H1 (cell line): ENCODE data around the gene MOB3B. TPM values are rescaled to one million over a fixed set of nuclear protein-coding genes. Genes with fewer than 3 reads are reported as not detected.

ENCODE experiments used
- CTCF ChIA-PET: fragments of 300-600 bp; sonication (Branson Sonifier 250); formaldehyde crosslinking; loops from one replicate; lab custom pipeline; 2021; ENCODE audit not compliant: partially characterized antibody; lab: Charles Lee
- POLR2A ChIA-PET: fragments of 300-600 bp; sonication (Branson Sonifier 250); formaldehyde crosslinking; loops from one replicate; lab custom pipeline; 2021; ENCODE audit warnings: inconsistent platforms; ENCODE audit not compliant: partially characterized antibody; lab: Charles Lee
- DNase-seq, 2 experiments: peaks; one replicate each; pipeline versions ENCODE4 v3.0.0 to v3.0.0-alpha.2; 2010 to 2022; ENCODE audit warnings: low spot score in 2 of 2, low read depth in 1 of 2, mixed read lengths in 1 of 2
- FAIRE-seq: peaks from 2 replicates; lab custom pipeline; 2011; peaks lifted over from hg19 to GRCh38; lab: Jason Lieb, UNC
- H2AFZ ChIP-seq: 2 replicates; pipeline ENCODE4 v1.8.1; 2012; ENCODE audit warnings: low read length, inconsistent platforms
- H2AK5ac ChIP-seq: 2 replicates; pipeline ENCODE4 v1.6.1; 2013; ENCODE audit warnings: low read depth, low read length
- H2BK120ac ChIP-seq: replicated peaks from 2 replicates; pipeline ENCODE3; 2013; ENCODE audit warnings: low read depth, low read length, inconsistent platforms
- H2BK12ac ChIP-seq: 2 replicates; pipeline ENCODE4 v1.6.1; 2013; ENCODE audit warnings: low read depth, low read length
- H2BK15ac ChIP-seq: 2 replicates; pipeline ENCODE4 v1.6.1; 2013; ENCODE audit warnings: low read length
- H2BK20ac ChIP-seq: 2 replicates; pipeline ENCODE4 v1.6.1; 2013; ENCODE audit warnings: low read length
- H2BK5ac ChIP-seq: 2 replicates; pipeline ENCODE4 v1.6.1; 2013; ENCODE audit warnings: low read depth, low read length
- H3K14ac ChIP-seq: 2 replicates; pipeline ENCODE4 v1.6.1; 2013; ENCODE audit warnings: inconsistent platforms; ENCODE audit not compliant: insufficient read length
- H3K18ac ChIP-seq: 2 replicates; pipeline ENCODE4 v1.6.1; 2013; ENCODE audit warnings: low read length; ENCODE audit errors: extremely low read depth
- H3K23ac ChIP-seq: 2 replicates; pipeline ENCODE4 v1.6.1; 2013; ENCODE audit warnings: inconsistent platforms; ENCODE audit not compliant: insufficient read length
- H3K23me2 ChIP-seq: 2 replicates; pipeline ENCODE4 v1.6.1; 2013; ENCODE audit warnings: low read depth, low read length
- H3K27ac ChIP-seq: 2 replicates; pipeline ENCODE4 v1.6.1; 2011; ENCODE audit warnings: low read depth, low read length, inconsistent platforms
- H3K27me3 ChIP-seq, 4 experiments: replicated peaks in 1 of 4; 1 replicate in 1 of 4; 2 replicates in 3 of 4; pipeline versions ENCODE4 v1.6.1 to v1.8.1; 2011 to 2013; ENCODE audit warnings: low read length in 3 of 4, mild to moderate bottlenecking in 3 of 4, inconsistent platforms in 2 of 4, mixed read lengths in 2 of 4, moderate library complexity in 1 of 4; ENCODE audit not compliant: control insufficient read depth in 3 of 4, insufficient read depth in 3 of 4; ENCODE audit errors: extremely low read depth in 1 of 4
- H3K36me3 ChIP-seq, 4 experiments: 2 replicates each; pipeline versions ENCODE4 v1.6.1 to v1.8.1; 2011 to 2013; ENCODE audit warnings: mild to moderate bottlenecking in 4 of 4, low read length in 3 of 4, moderate library complexity in 2 of 4, control low read depth in 1 of 4, inconsistent platforms in 1 of 4; ENCODE audit not compliant: insufficient read depth in 4 of 4, control insufficient read depth in 2 of 4
- H3K4ac ChIP-seq: replicated peaks from 2 replicates; pipeline ENCODE3; 2013; ENCODE audit warnings: low read length, low read depth, mixed read lengths, inconsistent platforms; ENCODE audit not compliant: insufficient read length
- H3K4me1 ChIP-seq, 4 experiments: replicated peaks in 1 of 4; 1 replicate in 1 of 4; 2 replicates in 3 of 4; pipeline versions ENCODE4 v1.6.1 to v1.8.1; 2011 to 2013; ENCODE audit warnings: low read length in 3 of 4, inconsistent platforms in 2 of 4, mixed read lengths in 1 of 4; ENCODE audit not compliant: insufficient read depth in 4 of 4, control insufficient read depth in 3 of 4
- H3K4me2 ChIP-seq, 2 experiments: 2 replicates each; pipeline versions ENCODE4 v1.6.1 to v1.8.1; 2011 to 2013; ENCODE audit warnings: low read depth in 2 of 2, low read length in 2 of 2, control low read depth in 1 of 2, inconsistent platforms in 1 of 2, mild to moderate bottlenecking in 1 of 2; ENCODE audit not compliant: insufficient read depth in 1 of 2
- H3K4me3 ChIP-seq, 4 experiments: fragments of 200-600, 300-600 bp in 1 of 4; sonication (generic), shearing (Covaris generic), sonication (Bioruptor Twin) in 1 of 4; 2 replicates each; pipeline versions ENCODE4 v1.5.1 to v1.8.1; 2011 to 2016; ENCODE audit warnings: low read length in 4 of 4, low read depth in 3 of 4, control low read depth in 2 of 4, inconsistent platforms in 2 of 4, mild to moderate bottlenecking in 2 of 4, mixed read lengths in 1 of 4, moderate library complexity in 1 of 4; ENCODE audit not compliant: insufficient read depth in 2 of 4; ENCODE audit errors: extremely low read depth in 1 of 4
- H3K56ac ChIP-seq: replicated peaks from 2 replicates; pipeline ENCODE3; 2013; ENCODE audit warnings: low read depth, mild to moderate bottlenecking, mixed read lengths, low read length, inconsistent platforms; ENCODE audit not compliant: insufficient read length
- H3K79me1 ChIP-seq: 2 replicates; pipeline ENCODE4 v1.6.1; 2013; ENCODE audit warnings: low read depth, low read length, control low read depth
- H3K79me2 ChIP-seq, 2 experiments: 2 replicates each; pipeline versions ENCODE4 v1.6.1 to v1.8.1; 2012 to 2013; ENCODE audit warnings: low read length in 2 of 2, mild to moderate bottlenecking in 2 of 2, inconsistent platforms in 1 of 2; ENCODE audit not compliant: insufficient read depth in 2 of 2, control insufficient read depth in 1 of 2
- H3K9ac ChIP-seq, 4 experiments: replicated peaks in 1 of 4; 1 replicate in 1 of 4; 2 replicates in 3 of 4; pipeline versions ENCODE4 v1.6.1 to v1.8.1; 2011 to 2013; ENCODE audit warnings: low read depth in 3 of 4, low read length in 3 of 4, control low read depth in 2 of 4, mild to moderate bottlenecking in 2 of 4, moderate library complexity in 2 of 4, inconsistent platforms in 1 of 4; ENCODE audit errors: extremely low read depth in 1 of 4
- H3K9me3 ChIP-seq, 2 experiments: 2 replicates each; pipeline versions ENCODE4 v1.6.1 to v1.8.1; 2012 to 2013; ENCODE audit warnings: mild to moderate bottlenecking in 2 of 2, moderate library complexity in 2 of 2, control low read depth in 1 of 2, inconsistent platforms in 1 of 2, low read depth in 1 of 2, low read length in 1 of 2, mixed read lengths in 1 of 2; ENCODE audit not compliant: insufficient read depth in 2 of 2
- H4K20me1 ChIP-seq, 2 experiments: replicated peaks in 1 of 2; 2 replicates each; pipeline versions ENCODE3 to v1.8.1; 2011 to 2013; ENCODE audit warnings: inconsistent platforms in 2 of 2, low read length in 2 of 2, mild to moderate bottlenecking in 1 of 2; ENCODE audit not compliant: insufficient read depth in 2 of 2, control insufficient read depth in 1 of 2
- H4K5ac ChIP-seq: 2 replicates; pipeline ENCODE4 v1.6.1; 2013; ENCODE audit warnings: low read length, low read depth, mixed read lengths, inconsistent platforms; ENCODE audit not compliant: insufficient read length
- H4K8ac ChIP-seq: 2 replicates; pipeline ENCODE4 v1.8.0; 2013; ENCODE audit warnings: mild to moderate bottlenecking, moderate library complexity, low read length, inconsistent platforms; ENCODE audit not compliant: insufficient read depth; ENCODE audit errors: extremely low read depth
- H4K91ac ChIP-seq: replicated peaks from 2 replicates; pipeline ENCODE3; 2013; ENCODE audit warnings: low read length, mixed read lengths, inconsistent platforms; ENCODE audit not compliant: insufficient read length
- ATF3 ChIP-seq: IDR thresholded peaks from 2 replicates; pipeline ENCODE4 v1.6.1; 2011; ENCODE audit warnings: low read depth, mild to moderate bottlenecking, low read length; ENCODE audit not compliant: insufficient read depth
- CBX8 ChIP-seq: fragments of 300-800, 300-1000 bp; sonication (generic); IDR thresholded peaks from 2 replicates; pipeline ENCODE4 v1.7.1; 2016; ENCODE audit warnings: low read depth, low read length, borderline replicate concordance
- CEBPB ChIP-seq: IDR thresholded peaks from 2 replicates; pipeline ENCODE4 v1.6.1; 2012; ENCODE audit warnings: low read depth, low read length
- EGR1 ChIP-seq: IDR thresholded peaks from 2 replicates; pipeline ENCODE4 v1.6.1; 2011; ENCODE audit warnings: low read depth, low read length, borderline replicate concordance
- MAX ChIP-seq: IDR thresholded peaks from 2 replicates; pipeline ENCODE4 v1.6.1; 2012; ENCODE audit warnings: inconsistent platforms
- NRF1 ChIP-seq: IDR thresholded peaks from 2 replicates; pipeline ENCODE4 v1.6.1; 2011; ENCODE audit warnings: mild to moderate bottlenecking, low read depth, low read length, improper control_type of control experiment
- PHF8 ChIP-seq: fragments of 200-600 bp; sonication (generic); conservative IDR thresholded peaks from 2 replicates; pipeline ENCODE4 v1.7.1; 2012; ENCODE audit warnings: low read depth, mild to moderate bottlenecking, inconsistent platforms, low read length, moderate library complexity
- SIRT6 ChIP-seq: IDR thresholded peaks from one replicate; pipeline ENCODE4 v1.7.1; 2012; ENCODE audit warnings: low read length, inconsistent platforms
- SRF ChIP-seq: IDR thresholded peaks from 2 replicates; pipeline ENCODE4 v1.6.1; 2011; ENCODE audit warnings: mild to moderate bottlenecking, low read depth, low read length, moderate library complexity
- SUZ12 ChIP-seq: fragments of 200-600 bp; sonication (generic); IDR thresholded peaks from 2 replicates; pipeline ENCODE4 v1.6.1; 2012; ENCODE audit warnings: mild to moderate bottlenecking, inconsistent platforms, low read length, moderate library complexity, mixed read lengths
- TBP ChIP-seq: IDR thresholded peaks from 2 replicates; pipeline ENCODE4 v1.6.1; 2011; ENCODE audit warnings: low read depth, low read length, improper control_type of control experiment
- USF2 ChIP-seq: IDR thresholded peaks from 2 replicates; pipeline ENCODE4 v1.6.1; 2011; ENCODE audit warnings: low read length, improper control_type of control experiment
- WGBS, 2 experiments: shearing (Covaris generic) in 1 of 2; methylation state at CpG; one replicate each; pipeline versions ENCODE4 v1.1.6 to v1.1.7; 2013 to 2015; ENCODE audit warnings: low lambda C conversion rate in 2 of 2, mixed read lengths in 2 of 2, inconsistent platforms in 1 of 2, low coverage in 1 of 2, missing lambda C conversion rate in 1 of 2; ENCODE audit not compliant: insufficient replicate concordance in 2 of 2, insufficient coverage in 1 of 2, insufficient read length in 1 of 2; ENCODE audit errors: extremely low coverage in 1 of 2, missing lambda C conversion rate in 1 of 2; 5-methylcytosine and 5-hydroxymethylcytosine counted together
- polyA plus RNA-seq, 7 experiments: library from polyadenylated mRNA; depleted of rRNA in 3 of 7; stranded (reverse) in 5 of 7; unstranded in 2 of 7; fragments of >200 nt in 5 of 7; fragments of 200-250 nt in 2 of 7; gene quantifications; 1 replicate in 5 of 7; 2 replicates in 1 of 7; 4 replicates in 1 of 7; pipeline versions ENCODE4 v1.2.1 to v1.2.3, GENCODE V29; 2011 to 2013; ENCODE audit warnings: missing spikeins in 2 of 7, mixed read lengths in 2 of 7
- total RNA-seq: library from RNA; stranded (reverse); fragmentation: NEBNext Ultra II Directional; extraction: Animal tissue kit (Norgen Biotek cat#: 25700); gene quantifications from 2 replicates; pipeline ENCODE4 v1.2.1, GENCODE V29; 2021

MOB3B gene
- total and polyA plus RNA-seq, 2 of the 8 experiments (the other 6 are each of a cell fraction or from before 2014, with no cell fraction given) = 12.7 to 16.1 TPM

- H3K23me2 ChIP-seq = no peaks in the 10 kb centered on the region; the same call in 1 of the 2 replicates
- no peak overlapping the region for H4K8ac ChIP-seq
- no peaks in the 10 kb centered on the region for H3K36me3 ChIP-seq
- CTCF ChIA-PET = interaction anchor here (0.7 to 3.1 kb wide), 13 partner anchors 8 to 432 kb away, joined by 3 to 21 read pairs (median 4); no protein-coding TSS in a partner anchor
- H4K20me1 ChIP-seq = no peaks in the 10 kb centered on the region
- H2BK15ac ChIP-seq = no peak overlapping the region
- H3K56ac ChIP-seq = no peak overlapping the region
- H3K9ac ChIP-seq = no peak overlapping the region
- no peak overlapping the region for H4K5ac ChIP-seq
- H3K79me1 ChIP-seq = no peaks in the 10 kb centered on the region
- no peaks in the 10 kb centered on the region for H3K79me2 ChIP-seq
- H4K91ac ChIP-seq = no peak overlapping the region
- H3K4ac ChIP-seq = no peak overlapping the region
- H3K9me3 ChIP-seq = no peaks in the 10 kb centered on the region
- H3K18ac ChIP-seq = no peak overlapping the region
- H2BK20ac ChIP-seq = no peak overlapping the region
- no peak overlapping the region for H3K4me2 ChIP-seq
- no peak overlapping the region for H2BK120ac ChIP-seq
- no peak overlapping the region for H3K14ac ChIP-seq
- H2BK12ac ChIP-seq = no peak overlapping the region
- H3K4me1 ChIP-seq = peaks cover 0 to 5% (median 0%) of the 10 kb centered on the region in 4 experiments; a peak in 3 of 7 replicates
- H2BK5ac ChIP-seq = no peak overlapping the region
- H3K27ac ChIP-seq = no peak overlapping the region
- H2AFZ ChIP-seq = no peak overlapping the region
- no peak overlapping the region for H3K4me3 ChIP-seq
- no peak overlapping the region for H2AK5ac ChIP-seq
- no peak for FAIRE-seq
- H3K23ac ChIP-seq = no peak overlapping the region
- 93% methylated on average over 3 of the region's 3 CpGs; no CpG with 5 or more reads in 1 of the 2 experiments for WGBS, 2 experiments
- DNase-seq = no peak
- H3K27me3 ChIP-seq = no peaks in the 10 kb centered on the region
- POLR2A ChIA-PET = interaction anchor here (1.0 kb wide), 1 partner anchor 12 kb away, joined by 4 read pairs; no protein-coding TSS in a partner anchor
- no peak for TF ChIP-seq USF2
- no peak for TF ChIP-seq SRF
- TF ChIP-seq ATF3 = no peak
- TF ChIP-seq MAX = no peak
- no peak for TF ChIP-seq SUZ12
- no peak for TF ChIP-seq CEBPB
- no peak for TF ChIP-seq CBX8
- no peak for TF ChIP-seq SIRT6
- TF ChIP-seq TBP = no peak
- TF ChIP-seq PHF8 = no peak
- TF ChIP-seq NRF1 = no peak
- no peak for TF ChIP-seq EGR1
Observed at GRCh38 chr9:27534658-27535209, 5.1 kb upstream of the MOB3B start.
